Naive thymus-derived CD4-positive, alpha-beta T cell (primary cell): Measurements from ENCODE around the gene RBFOX1. TPM values are rescaled to one million over a fixed set of nuclear protein-coding genes. Genes with fewer than 3 reads are reported as not detected.

ENCODE experiments used
- ATAC-seq: fragments of 150-1000 bp; cut with Tn5 transposase; 2 replicates; pipeline ENCODE4 v1.10.0; 2021; ENCODE audit warnings: mild to moderate bottlenecking, moderate library complexity
- CTCF ChIA-PET: fragments of 350-600 bp; sonication (Branson Sonifier 250); formaldehyde crosslinking; loops from one replicate; lab custom pipeline; 2021; ENCODE audit warnings: antibody characterized with exemption; lab: Charles Lee
- POLR2A ChIA-PET: fragments of 350-600 bp; sonication (Branson Sonifier 250); formaldehyde crosslinking; loops from one replicate; lab custom pipeline; 2021; ENCODE audit warnings: antibody characterized with exemption, inconsistent platforms; lab: Charles Lee
- DNase-seq, 9 donors: peaks; one replicate each; pipeline versions ENCODE4 v3.0.0 to v3.0.0-alpha.2; 2020 to 2022; ENCODE audit warnings: mixed read lengths in 1 of 9
- H3K27ac ChIP-seq: one replicate; pipeline ENCODE4 v1.7.0; 2013; ENCODE audit warnings: mild to moderate bottlenecking, low read depth, low read length, moderate library complexity
- H3K27me3 ChIP-seq, 2 donors: one replicate each; pipeline ENCODE4 v1.7.0; 2013; ENCODE audit warnings: low read length in 2 of 2, mild to moderate bottlenecking in 2 of 2, moderate library complexity in 2 of 2; ENCODE audit not compliant: control insufficient read depth in 2 of 2, insufficient read depth in 2 of 2
- H3K36me3 ChIP-seq, 3 experiments: 1 replicate in 2 of 3; 2 replicates in 1 of 3; pipeline ENCODE4 v1.7.0; 2013; ENCODE audit warnings: low read length in 3 of 3, mild to moderate bottlenecking in 3 of 3, moderate library complexity in 1 of 3; ENCODE audit not compliant: insufficient read depth in 3 of 3, control insufficient read depth in 2 of 3
- H3K4me1 ChIP-seq, 2 donors: one replicate each; pipeline ENCODE4 v1.7.0; 2013; ENCODE audit warnings: low read length in 2 of 2, mild to moderate bottlenecking in 2 of 2, moderate library complexity in 1 of 2; ENCODE audit not compliant: control insufficient read depth in 2 of 2, insufficient read depth in 2 of 2
- H3K4me3 ChIP-seq: 2 replicates; pipeline ENCODE4 v1.7.0; 2013; ENCODE audit warnings: mild to moderate bottlenecking, low read length
- H3K9me3 ChIP-seq, 3 experiments: 1 replicate in 2 of 3; 2 replicates in 1 of 3; pipeline ENCODE4 v1.7.0; 2013; ENCODE audit warnings: low read length in 3 of 3; ENCODE audit not compliant: control insufficient read depth in 2 of 3
- H3K27ac Mint-ChIP-seq, 9 donors: one replicate each; pipeline ENCODE4 v1.8.0; 2020 to 2022; ENCODE audit warnings: mixed read lengths in 9 of 9, mild to moderate bottlenecking in 8 of 9, moderate library complexity in 5 of 9, inconsistent platforms in 2 of 9
- H3K27me3 Mint-ChIP-seq, 5 donors: one replicate each; pipeline ENCODE4 v1.8.0; 2021 to 2022; ENCODE audit warnings: mixed read lengths in 5 of 5, mild to moderate bottlenecking in 1 of 5
- H3K36me3 Mint-ChIP-seq, 5 donors: one replicate each; pipeline ENCODE4 v1.8.0; 2020 to 2022; ENCODE audit warnings: mixed read lengths in 5 of 5, mild to moderate bottlenecking in 3 of 5, inconsistent platforms in 1 of 5
- H3K4me1 Mint-ChIP-seq, 7 donors: one replicate each; pipeline ENCODE4 v1.8.0; 2020 to 2022; ENCODE audit warnings: mixed read lengths in 7 of 7, mild to moderate bottlenecking in 3 of 7, inconsistent platforms in 1 of 7
- H3K4me3 Mint-ChIP-seq, 10 donors: one replicate each; pipeline ENCODE4 v1.8.0; 2020 to 2022; ENCODE audit warnings: mild to moderate bottlenecking in 10 of 10, mixed read lengths in 10 of 10, moderate library complexity in 6 of 10, inconsistent platforms in 2 of 10
- H3K9me3 Mint-ChIP-seq, 11 donors: one replicate each; pipeline ENCODE4 v1.8.0; 2020 to 2022; ENCODE audit warnings: mixed read lengths in 11 of 11, mild to moderate bottlenecking in 4 of 11, inconsistent platforms in 1 of 11, moderate library complexity in 1 of 11
- intact Hi-C, 2 donors: fragments of 100-400 bp; cut with micrococcal nuclease; formaldehyde crosslinking; loops; one replicate each; pipeline ENCODE4 v1.15.1; 2023
- polyA plus RNA-seq, 2 donors: library from polyadenylated mRNA; unstranded; fragments of 300-500 nt; fragmentation: Illumina TruSeq; gene quantifications; one replicate each; pipeline ENCODE4 v1.2.3, GENCODE V29; 2021
- total RNA-seq, 6 experiments: library from RNA in 5 of 6; stranded (reverse) in 5 of 6; gene quantifications; 1 replicate in 5 of 6; 2 replicates in 1 of 6; pipeline ENCODE4 v1.2.3 and lab custom pipeline; 2021 to 2026

RBFOX1 gene
- total and polyA plus RNA-seq, 7 experiments from 2014 or later, result not detected

GRCh38 chr16:7628981-7629380 lies 296.3 kb downstream of the RBFOX1 start:
- Histone ChIP-seq H3K9me3 (peaks cover 0 to 4% (median 0%) of the 10 kb centered on the region in 3 experiments), H3K36me3 (no peaks in the 10 kb centered on the region), H3K27ac (no peak overlapping the region), H3K4me1 (no peaks in the 10 kb centered on the region), H3K4me3 (no peak overlapping the region), H3K27me3 (no peaks in the 10 kb centered on the region)
- ChIA-PET POLR2A (no interaction called here), CTCF (no interaction called here)
- H3K4me1 Mint-ChIP-seq, result peaks cover 0 to 2% (median 0%) of the 10 kb centered on the region in 7 donors
- H3K27ac Mint-ChIP-seq, result no peak overlapping the region
- H3K4me3 Mint-ChIP-seq, result no peak overlapping the region
- intact Hi-C loops, result no loop called here
- DNase-seq, result no peak
- peaks cover 4 to 27% (median 12%) of the 10 kb centered on the region in 11 donors for H3K9me3 Mint-ChIP-seq
- peaks cover 0 to 9% (median 0%) of the 10 kb centered on the region in 5 donors for H3K36me3 Mint-ChIP-seq
- no peak for ATAC-seq
- no peaks in the 10 kb centered on the region for H3K27me3 Mint-ChIP-seq

GRCh38 chr16:7629571-7629970 lies 296.9 kb downstream of the RBFOX1 start:
- CTCF ChIA-PET, result no interaction called here
- H3K4me3 Mint-ChIP-seq, result no peak overlapping the region
- DNase-seq (no peak), ATAC-seq (no peak)
- peaks cover 0 to 4% (median 0%) of the 10 kb centered on the region in 3 experiments for H3K9me3 ChIP-seq
- intact Hi-C loops, result no loop called here
- H3K36me3 Mint-ChIP-seq, result peaks cover 0 to 9% (median 0%) of the 10 kb centered on the region in 5 donors
- no peak overlapping the region for H3K4me3 ChIP-seq
- no peaks in the 10 kb centered on the region for H3K27me3 Mint-ChIP-seq
- H3K36me3 ChIP-seq, result no peaks in the 10 kb centered on the region
- POLR2A ChIA-PET, result no interaction called here
- H3K4me1 ChIP-seq, result no peaks in the 10 kb centered on the region
- H3K27ac Mint-ChIP-seq, result no peak overlapping the region
- peaks cover 4 to 24% (median 11%) of the 10 kb centered on the region in 11 donors for H3K9me3 Mint-ChIP-seq
- no peak overlapping the region for H3K27ac ChIP-seq
- H3K4me1 Mint-ChIP-seq, result peaks cover 0 to 2% (median 0%) of the 10 kb centered on the region in 7 donors
- H3K27me3 ChIP-seq, result no peaks in the 10 kb centered on the region

- H3K4me3 Mint-ChIP-seq, result no peak overlapping the region
- Histone ChIP-seq H3K27ac (no peak overlapping the region), H3K9me3 (no peaks in the 10 kb centered on the region), H3K36me3 (no peaks in the 10 kb centered on the region), H3K27me3 (no peaks in the 10 kb centered on the region), H3K4me3 (no peak overlapping the region), H3K4me1 (no peaks in the 10 kb centered on the region)
- H3K36me3 Mint-ChIP-seq, result no peaks in the 10 kb centered on the region
- intact Hi-C loops, result no loop called here
- no peak overlapping the region for H3K27ac Mint-ChIP-seq
- no peak for ATAC-seq
- POLR2A ChIA-PET, result no interaction called here
- no peaks in the 10 kb centered on the region for H3K27me3 Mint-ChIP-seq
- DNase-seq, result no peak
- H3K4me1 Mint-ChIP-seq, result no peaks in the 10 kb centered on the region
- CTCF ChIA-PET, result no interaction called here
- peaks cover 1 to 22% (median 6%) of the 10 kb centered on the region in 11 donors for H3K9me3 Mint-ChIP-seq
Observed at GRCh38 chr16:7637446-7637845, 304.8 kb downstream of the RBFOX1 start.

- intact Hi-C loops, result no loop called here
- no peaks in the 10 kb centered on the region for H3K4me1 Mint-ChIP-seq
- no peak overlapping the region for H3K27ac Mint-ChIP-seq
- H3K36me3 Mint-ChIP-seq, result no peaks in the 10 kb centered on the region
- POLR2A ChIA-PET, result no interaction called here
- no peaks in the 10 kb centered on the region for H3K9me3 ChIP-seq
- no peaks in the 10 kb centered on the region for H3K27me3 Mint-ChIP-seq
- H3K36me3 ChIP-seq, result no peaks in the 10 kb centered on the region
- DNase-seq (no peak), ATAC-seq (no peak)
- CTCF ChIA-PET, result no interaction called here
- H3K4me3 Mint-ChIP-seq, result no peak overlapping the region
- H3K9me3 Mint-ChIP-seq, result peaks cover 1 to 22% (median 6%) of the 10 kb centered on the region in 11 donors
- H3K27me3 ChIP-seq, result no peaks in the 10 kb centered on the region
- H3K27ac ChIP-seq, result no peak overlapping the region
- no peak overlapping the region for H3K4me3 ChIP-seq
- no peaks in the 10 kb centered on the region for H3K4me1 ChIP-seq
Observed at GRCh38 chr16:7638306-7638705, 305.7 kb downstream of the RBFOX1 start.

GRCh38 chr16:7640334-7640733 lies 307.7 kb downstream of the RBFOX1 start:
- Mint-ChIP-seq H3K4me3 (no peak overlapping the region), H3K27ac (no peak overlapping the region), H3K4me1 (no peaks in the 10 kb centered on the region), H3K36me3 (no peaks in the 10 kb centered on the region), H3K9me3 (peaks cover 3 to 22% (median 8%) of the 10 kb centered on the region in 11 donors), H3K27me3 (no peaks in the 10 kb centered on the region)
- Histone ChIP-seq H3K36me3 (no peaks in the 10 kb centered on the region), H3K27ac (no peak overlapping the region), H3K9me3 (no peaks in the 10 kb centered on the region), H3K4me1 (no peaks in the 10 kb centered on the region), H3K4me3 (no peak overlapping the region), H3K27me3 (no peaks in the 10 kb centered on the region)
- CTCF ChIA-PET, result no interaction called here
- POLR2A ChIA-PET, result no interaction called here
- intact Hi-C loops, result no loop called here
- ATAC-seq (no peak), DNase-seq (no peak)

GRCh38 chr16:7644176-7644575 lies 311.5 kb downstream of the RBFOX1 start:
- H3K36me3 Mint-ChIP-seq, result peaks cover 0 to 3% (median 0%) of the 10 kb centered on the region in 5 donors
- no peaks in the 10 kb centered on the region for H3K4me1 Mint-ChIP-seq
- ATAC-seq, result no peak
- ChIA-PET CTCF (no interaction called here), POLR2A (no interaction called here)
- H3K4me3 Mint-ChIP-seq, result no peak overlapping the region
- no peak overlapping the region for H3K27ac Mint-ChIP-seq
- DNase-seq, result no peak
- H3K4me3 ChIP-seq, result no peak overlapping the region
- H3K9me3 Mint-ChIP-seq, result peaks cover 2 to 24% (median 9%) of the 10 kb centered on the region in 11 donors
- no peaks in the 10 kb centered on the region for H3K9me3 ChIP-seq
- H3K27me3 Mint-ChIP-seq, result no peaks in the 10 kb centered on the region
- intact Hi-C loops, result no loop called here
- H3K27ac ChIP-seq, result no peak overlapping the region
- H3K27me3 ChIP-seq, result no peaks in the 10 kb centered on the region
- H3K4me1 ChIP-seq, result no peaks in the 10 kb centered on the region
- H3K36me3 ChIP-seq, result no peaks in the 10 kb centered on the region

GRCh38 chr16:7644811-7645210 lies 312.2 kb downstream of the RBFOX1 start:
- Histone ChIP-seq H3K9me3 (no peaks in the 10 kb centered on the region), H3K27ac (no peak overlapping the region), H3K36me3 (no peaks in the 10 kb centered on the region), H3K4me3 (no peak overlapping the region), H3K4me1 (no peaks in the 10 kb centered on the region), H3K27me3 (no peaks in the 10 kb centered on the region)
- DNase-seq (no peak), ATAC-seq (no peak)
- no peak overlapping the region for H3K4me3 Mint-ChIP-seq
- CTCF ChIA-PET, result no interaction called here
- no peaks in the 10 kb centered on the region for H3K4me1 Mint-ChIP-seq
- H3K36me3 Mint-ChIP-seq, result peaks cover 0 to 3% (median 0%) of the 10 kb centered on the region in 5 donors
- no peaks in the 10 kb centered on the region for H3K27me3 Mint-ChIP-seq
- H3K9me3 Mint-ChIP-seq, result peaks cover 2 to 24% (median 9%) of the 10 kb centered on the region in 11 donors
- H3K27ac Mint-ChIP-seq, result no peak overlapping the region
- POLR2A ChIA-PET, result no interaction called here
- intact Hi-C loops, result no loop called here
